GM21515 (cell line): ENCODE results near the gene FEN1.

ENCODE experiments used
- ATAC-seq: cut with Tn5 transposase; IDR thresholded peaks from one replicate; pipeline ENCODE4 v1.9.1; 2021; ENCODE audit not compliant: unreplicated experiment

Gene FEN1

GRCh38 chr11:61792310-61793082 lies at the start of gene FEN1, which contains the start of gene TMEM258:
TSS of gene FEN1 (plus strand) at chr11:61792911. CDS start at chr11:61795362, 2,451 bp downstream.
TSS of gene TMEM258 (minus strand) at chr11:61792599. CDS start at chr11:61792558, 41 bp downstream.
- peak; percentile 72 for ATAC-seq

GRCh38 chr11:61743486-61744095 lies 49.1 kb upstream of the FEN1 start:
- ATAC-seq: no peak

- no peak for ATAC-seq
Measured at GRCh38 chr11:61744181-61744580, 48.5 kb upstream of the FEN1 start.

GRCh38 chr11:61744609-61745156 lies 48.0 kb upstream of the FEN1 start:
- ATAC-seq: no peak

GRCh38 chr11:61745781-61746441 lies 46.8 kb upstream of the FEN1 start:
- ATAC-seq: no peak

- no peak for ATAC-seq
Measured at GRCh38 chr11:61746442-61747191, 46.1 kb upstream of the FEN1 start.

GRCh38 chr11:61747192-61747966 lies 45.3 kb upstream of the FEN1 start:
- ATAC-seq: peak; percentile 63

- no peak for ATAC-seq
Measured at GRCh38 chr11:61747967-61748285, 44.8 kb upstream of the FEN1 start.

GRCh38 chr11:61749591-61750217 lies 43.0 kb upstream of the FEN1 start:
- no peak for ATAC-seq

- no peak for ATAC-seq
Measured at GRCh38 chr11:61750631-61751273, 42.0 kb upstream of the FEN1 start.

GRCh38 chr11:61751384-61751783 lies 41.3 kb upstream of the FEN1 start:
- ATAC-seq: no peak

- ATAC-seq: no peak
Measured at GRCh38 chr11:61752117-61752924, 40.4 kb upstream of the FEN1 start, which contains the start of gene MYRF. TSS of gene MYRF (plus strand) at chr11:61752636. CDS start at chr11:61752745, 109 bp downstream.

- ATAC-seq: no peak
Measured at GRCh38 chr11:61752925-61753521, 39.7 kb upstream of the FEN1 start.

- no peak for ATAC-seq
Measured at GRCh38 chr11:61753672-61754071, 39.0 kb upstream of the FEN1 start.

GRCh38 chr11:61754534-61755482 lies 37.9 kb upstream of the FEN1 start:
- ATAC-seq: no peak

GRCh38 chr11:61756147-61756451 lies 36.6 kb upstream of the FEN1 start:
- no peak for ATAC-seq
